ENCODE measurements around the gene ARPP21.
"Not testable (repeated sequence)": the region's sequence is repeated elsewhere in the genome, so short reads cannot be mapped to it uniquely, and the experiment has no call there.

Gene ARPP21

DNA sequence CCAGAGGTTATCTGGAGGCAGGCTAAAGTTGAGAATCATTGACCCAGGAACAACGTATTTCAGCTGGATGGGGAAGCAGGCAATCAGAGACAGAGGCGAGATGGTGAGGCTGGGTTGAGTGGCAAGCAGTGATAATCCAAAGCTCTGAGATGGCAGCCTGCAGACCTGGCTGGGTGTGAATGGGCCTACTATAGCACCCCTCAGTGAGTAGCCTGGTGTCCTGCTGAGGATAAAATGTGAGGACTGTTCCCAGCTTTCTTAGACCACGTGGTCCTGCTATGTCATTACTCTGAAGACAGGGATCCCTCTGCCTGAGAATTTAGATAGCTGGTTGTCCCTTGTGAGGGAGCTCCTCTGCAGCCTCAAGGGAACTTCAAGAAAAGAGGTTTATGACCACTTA, 141.5 kb downstream of the ARPP21 start:
- no peak for DNase-seq (ENCODE audit: low read depth in 2 of 2)

DNA sequence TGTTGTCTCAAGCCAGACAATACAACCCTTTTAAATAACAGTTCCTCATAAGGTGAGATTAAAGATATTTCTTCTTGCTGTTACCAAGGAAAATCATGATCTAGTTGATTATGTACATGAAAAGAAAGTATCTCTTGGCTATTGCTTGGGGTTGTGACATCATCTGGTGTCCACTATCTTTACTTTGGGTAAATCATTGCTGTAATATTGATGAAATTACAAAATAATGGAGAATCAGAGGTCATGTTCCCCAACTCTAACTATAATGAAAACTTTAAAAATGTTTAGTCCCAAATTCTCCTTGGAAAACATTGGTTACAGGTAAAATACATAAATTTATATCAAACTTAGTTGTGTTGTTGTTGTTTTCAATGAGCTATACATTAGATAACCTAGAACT, 142.2 kb downstream of the ARPP21 start:
- no peak for DNase-seq (ENCODE audit: low read depth in 2 of 2)

DNA sequence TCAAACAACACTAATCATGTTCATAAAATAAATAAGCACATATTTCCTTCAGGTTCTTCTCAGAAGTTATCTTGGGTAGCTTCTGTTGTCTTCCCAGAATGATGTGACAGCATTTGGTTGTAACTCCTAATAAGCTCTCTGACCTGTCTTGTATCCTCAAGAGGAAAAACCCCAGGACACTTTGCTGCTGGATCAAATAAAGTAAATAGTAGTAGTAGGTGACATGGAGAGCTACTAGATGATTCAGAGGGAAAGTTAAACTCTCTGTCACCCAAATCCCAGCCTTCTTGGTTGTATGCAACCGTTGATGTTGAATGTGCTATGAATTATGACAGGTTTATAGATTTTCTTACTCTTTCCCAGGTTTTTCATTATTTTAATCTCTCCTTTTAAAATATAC, 143.0 kb downstream of the ARPP21 start:
- DNase-seq (ENCODE audit: low read depth in 2 of 2) = no peak

DNA sequence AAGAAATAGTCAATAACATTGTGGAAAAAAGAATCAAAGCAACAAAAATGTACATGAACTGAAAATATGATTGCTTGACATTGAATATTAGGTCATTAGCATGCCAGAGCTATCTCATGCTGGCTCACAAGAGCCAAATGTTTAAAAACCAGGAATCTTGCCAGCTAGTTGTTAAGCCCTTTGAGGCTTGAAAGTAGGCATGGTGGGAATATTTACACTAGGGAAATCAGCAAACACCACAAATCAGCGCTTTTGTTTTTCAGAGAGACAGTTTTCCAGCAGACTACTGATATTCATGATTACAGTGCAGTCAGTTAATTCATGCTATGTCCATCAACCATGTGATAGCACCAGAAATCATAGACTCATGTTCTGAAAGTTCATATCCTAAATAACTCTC, 144.8 kb downstream of the ARPP21 start:
- DNase-seq (ENCODE audit: low read depth in 2 of 2) = no peak

DNA sequence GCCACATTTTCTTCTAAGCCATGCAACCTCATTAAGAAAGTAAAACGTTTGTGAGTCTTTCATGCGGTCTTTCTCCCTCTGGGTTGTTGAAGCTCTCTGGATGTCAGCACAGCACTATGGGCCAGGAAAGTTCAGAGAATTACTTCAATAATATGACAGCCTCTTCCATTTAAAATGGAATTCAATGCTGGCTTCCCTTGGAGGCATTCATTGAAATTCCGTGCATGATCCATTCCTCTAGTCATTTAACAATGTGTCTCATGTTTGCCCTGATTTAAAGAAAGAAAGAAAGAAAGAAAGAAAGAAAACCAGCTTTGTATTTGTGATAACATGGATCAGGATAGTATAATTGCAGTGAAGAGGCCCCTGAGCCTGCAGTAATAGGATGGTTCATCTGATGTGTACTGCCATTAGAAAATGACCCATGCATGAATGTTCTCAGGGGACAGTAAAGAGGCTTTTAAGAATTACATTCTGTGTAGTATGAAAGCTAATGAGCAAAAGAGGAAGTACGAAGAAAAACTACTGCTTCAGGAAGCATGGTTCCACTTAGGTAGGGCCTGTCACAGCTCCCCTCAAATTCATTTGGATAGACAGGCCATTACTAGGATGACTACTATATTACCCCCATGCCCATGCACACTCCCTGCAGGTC, 146.0 kb downstream of the ARPP21 start:
- no peak for DNase-seq (ENCODE audit: low read depth in 2 of 2)

DNA sequence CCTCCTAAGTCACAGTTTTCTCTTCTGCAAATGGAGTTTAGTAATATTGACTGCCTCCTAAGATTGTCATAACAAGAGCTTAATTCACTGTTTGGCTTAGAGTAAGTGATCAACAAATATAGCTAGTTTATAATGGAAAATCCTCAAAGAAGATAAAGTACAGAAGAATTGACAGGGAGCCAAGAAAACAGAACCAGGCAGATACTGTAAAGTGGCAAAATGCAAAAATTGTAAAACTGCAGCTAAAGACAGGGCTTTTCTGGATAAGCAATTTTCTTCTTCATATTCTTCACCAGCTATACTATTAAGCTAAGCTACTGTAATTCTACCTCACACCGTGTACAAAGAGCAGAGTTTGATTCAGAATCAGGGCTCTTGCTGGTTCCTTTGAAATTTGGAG, 148.6 kb downstream of the ARPP21 start:
- DNase-seq (ENCODE audit: low read depth in 2 of 2) = no peak

DNA sequence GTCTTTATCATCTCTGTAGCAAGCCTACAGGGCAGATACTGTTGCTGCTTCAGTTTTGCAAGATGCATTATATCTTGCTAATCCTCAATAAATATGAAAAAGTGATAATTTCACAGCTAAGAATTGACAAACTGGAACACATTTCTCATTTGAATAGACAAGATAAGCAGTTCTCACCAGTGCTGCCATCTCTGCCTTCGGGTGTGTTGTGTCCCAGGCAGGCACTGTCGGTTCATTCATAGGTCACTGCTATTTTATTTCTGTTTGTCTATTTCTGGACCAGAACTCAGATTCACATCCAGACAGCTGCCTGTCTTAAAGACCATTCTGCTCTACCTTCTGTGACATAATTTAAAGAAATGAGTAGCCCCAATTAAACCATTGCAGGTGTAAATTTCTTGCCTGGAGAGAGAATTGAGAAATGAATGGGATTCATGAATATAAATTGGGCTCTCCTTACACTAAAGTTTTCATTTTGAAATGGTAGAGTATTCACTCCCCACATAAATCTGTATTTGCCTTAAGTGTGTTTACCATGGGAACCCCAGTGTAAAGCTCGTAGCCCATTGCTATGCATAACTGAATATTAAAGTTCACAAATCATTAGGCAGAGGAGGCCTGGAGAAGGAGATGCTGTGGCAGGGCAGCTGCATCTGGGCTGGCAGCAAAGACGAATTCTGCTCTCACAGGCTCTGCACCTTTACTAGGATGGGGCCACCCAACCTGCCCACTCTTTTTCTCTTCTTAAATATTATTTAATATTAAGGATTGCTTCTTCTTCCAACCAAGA, 149.9 kb downstream of the ARPP21 start:
- no peak for DNase-seq (ENCODE audit: low read depth in 2 of 2)

DNA sequence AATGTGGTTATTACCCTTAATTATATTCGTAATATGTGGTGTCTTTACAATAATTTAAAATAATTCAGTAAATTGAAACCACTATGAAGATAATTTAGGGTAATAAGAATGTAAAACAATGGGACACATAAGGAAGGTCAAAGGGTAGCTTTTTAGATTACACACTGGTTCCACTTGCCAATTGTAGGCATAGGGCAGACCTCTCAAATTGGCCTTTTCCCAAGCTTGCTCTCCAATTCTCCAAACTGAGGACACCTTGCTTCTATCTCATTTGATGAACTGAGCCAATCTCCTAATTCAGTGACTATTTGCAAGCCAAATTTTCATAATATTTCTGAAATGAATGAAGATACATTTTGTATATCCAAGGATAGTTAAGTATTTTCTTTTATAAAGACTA, 151.4 kb downstream of the ARPP21 start:
- DNase-seq (ENCODE audit: low read depth in 2 of 2) = no peak

DNA sequence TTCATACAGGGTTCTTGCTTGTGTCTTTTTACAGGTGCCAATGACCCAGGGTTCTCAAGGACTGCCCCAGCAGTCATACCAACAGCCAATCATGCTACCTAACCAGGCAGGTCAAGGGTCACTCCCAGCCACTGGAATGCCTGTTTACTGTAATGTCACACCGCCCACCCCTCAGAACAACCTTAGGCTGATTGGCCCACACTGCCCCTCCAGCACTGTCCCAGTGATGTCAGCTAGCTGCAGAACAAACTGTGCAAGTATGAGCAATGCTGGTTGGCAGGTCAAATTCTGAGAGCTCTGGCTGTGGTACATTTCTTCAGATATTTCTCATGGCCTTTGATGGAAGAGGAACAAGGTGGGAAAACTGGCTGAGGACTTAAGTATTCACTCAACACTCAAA, 154.3 kb downstream of the ARPP21 start:
- DNase-seq (ENCODE audit: low read depth in 2 of 2) = no peak

DNA sequence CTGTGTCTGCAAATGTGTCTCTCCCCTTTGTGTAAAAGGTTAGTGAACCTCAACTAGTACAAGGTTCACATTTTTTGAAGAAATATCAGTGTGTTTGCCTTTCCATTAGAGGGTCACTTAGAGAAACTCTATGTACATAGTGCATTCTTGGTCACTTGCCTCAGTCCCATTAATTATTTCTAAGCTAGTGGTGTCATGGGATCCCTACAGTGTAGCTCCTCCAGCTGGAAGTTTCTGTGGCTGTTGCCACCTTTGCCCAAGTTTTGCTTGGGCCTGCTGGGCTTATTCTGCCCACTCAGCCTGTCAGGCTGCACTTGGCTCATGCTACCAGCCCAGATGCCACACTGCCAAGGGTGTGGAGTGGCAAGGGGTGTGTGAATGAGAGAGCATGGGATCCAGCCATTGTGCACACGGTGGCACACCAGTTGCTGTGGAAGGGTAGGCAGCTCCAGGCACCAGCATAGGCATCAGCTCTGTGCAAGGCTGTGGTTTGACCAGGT, 161.7 kb downstream of the ARPP21 start:
- no peak for DNase-seq (ENCODE audit: low read depth in 2 of 2)

DNA sequence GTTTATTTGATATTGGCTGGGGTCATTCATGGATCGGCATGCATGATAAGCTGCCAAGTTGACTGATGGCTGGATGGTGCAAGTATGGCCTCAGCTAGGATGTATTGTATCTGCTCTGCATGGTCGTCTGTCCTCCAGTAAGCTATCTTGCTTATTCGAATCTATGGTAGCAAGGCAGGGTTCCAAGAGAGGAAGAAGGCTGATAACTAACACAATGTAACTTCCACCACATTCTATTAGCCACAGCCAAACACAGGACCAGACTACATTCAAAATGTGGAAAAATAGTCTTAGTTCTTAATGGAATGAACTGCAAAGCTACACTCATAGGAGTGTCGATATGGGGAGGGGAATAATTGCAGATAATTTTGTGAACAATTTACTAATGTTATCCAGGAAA, 175.2 kb downstream of the ARPP21 start:
- DNase-seq (ENCODE audit: low read depth in 2 of 2) = no peak

DNA sequence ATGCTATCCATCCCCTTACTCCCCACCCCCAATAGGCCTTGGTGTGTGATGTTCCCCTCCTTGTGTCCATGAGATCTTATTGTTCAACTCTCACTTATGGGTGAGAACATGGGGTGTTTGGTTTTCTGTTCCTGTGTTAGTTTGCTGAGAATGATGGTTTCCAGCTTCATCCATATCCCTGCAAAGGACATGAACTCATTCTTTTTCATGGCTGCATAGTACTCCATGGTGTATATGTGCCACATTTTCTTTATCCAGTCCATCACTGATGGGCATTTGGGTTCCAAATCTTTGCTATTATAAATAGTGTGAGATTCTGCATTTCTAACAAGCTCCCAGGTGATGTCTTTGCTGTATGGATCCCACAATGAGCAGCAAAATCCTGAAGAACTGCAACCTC, 176.5 kb downstream of the ARPP21 start:
- DNase-seq (ENCODE audit: low read depth in 2 of 2) = not testable (repeated sequence)

DNA sequence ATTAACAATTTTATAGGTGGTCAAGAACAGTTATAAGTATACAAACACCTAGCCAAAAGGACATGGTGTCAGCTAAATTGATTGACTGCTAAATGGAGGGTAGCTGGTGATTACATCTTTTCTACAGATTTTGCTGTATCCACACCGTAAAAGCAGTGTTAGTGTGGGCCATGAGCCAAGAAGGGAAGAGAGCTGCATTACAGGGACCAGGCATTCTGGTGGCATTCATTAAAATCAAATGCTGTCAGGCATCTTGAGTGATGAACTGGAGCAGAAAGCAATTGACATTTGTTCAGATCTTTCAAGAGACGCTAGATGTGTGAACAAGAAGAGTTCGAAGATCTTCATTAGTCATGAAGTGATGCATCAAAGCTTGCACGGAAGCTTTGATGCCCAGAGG, 177.9 kb downstream of the ARPP21 start:
- no peak for DNase-seq (ENCODE audit: low read depth in 2 of 2)

DNA sequence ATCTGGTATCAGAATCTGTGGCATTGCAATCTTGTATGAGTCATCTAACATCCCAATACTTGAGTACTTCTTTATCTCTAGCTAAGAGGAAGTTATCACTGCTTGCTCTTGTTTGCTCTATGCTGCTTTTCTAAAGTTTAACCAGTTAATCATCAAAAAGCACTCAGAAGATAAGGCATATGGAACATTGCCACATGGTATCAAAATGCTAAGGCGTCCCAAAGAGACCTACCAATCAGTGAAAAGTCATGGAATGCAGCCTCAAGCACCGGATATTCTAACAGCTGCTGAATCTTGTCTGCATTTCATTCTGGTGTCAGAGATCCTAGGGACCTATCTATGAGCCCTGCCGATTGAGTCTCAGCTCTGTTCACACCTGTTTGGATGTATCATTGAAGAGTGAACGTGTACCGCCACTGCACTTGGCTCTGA, 192.8 kb downstream of the ARPP21 start:
- no peak for DNase-seq (ENCODE audit: low read depth in 2 of 2)

Measured in stimulated activated CD4-positive, alpha-beta T cell treated with anti-CD3 and anti-CD28 coated beads, Interleukin-12 subunit alpha, Interleukin-12 subunit beta, amount 100 ng/mL, for 24 hours (primary cell).